Neuronal stem cell (in vitro differentiated cells): ENCODE results near the gene MKNK2.

Experiments used
- DNase-seq: peaks from one replicate; pipeline ENCODE4 v3.0.0-alpha.2; 2013; ENCODE audit warnings: low spot score
- H2AFZ ChIP-seq: one replicate; pipeline ENCODE4 v1.6.1; 2013; ENCODE audit warnings: mild to moderate bottlenecking, low read length, inconsistent platforms
- H2AK5ac ChIP-seq: 2 replicates; pipeline ENCODE4 v1.6.1; 2013; ENCODE audit warnings: low read depth, mild to moderate bottlenecking, inconsistent platforms, low read length, moderate library complexity, mixed read lengths
- H2BK120ac ChIP-seq: 2 replicates; pipeline ENCODE4 v1.6.1; 2013; ENCODE audit warnings: low read depth, mild to moderate bottlenecking, inconsistent platforms, low read length, moderate library complexity, mixed read lengths
- H2BK12ac ChIP-seq: one replicate; pipeline ENCODE4 v1.6.1; 2013; ENCODE audit warnings: low read length, inconsistent platforms
- H2BK15ac ChIP-seq: 2 replicates; pipeline ENCODE4 v1.6.1; 2013; ENCODE audit warnings: mild to moderate bottlenecking, low read length, inconsistent platforms, mixed read lengths
- H2BK5ac ChIP-seq: one replicate; pipeline ENCODE4 v1.6.1; 2013; ENCODE audit warnings: inconsistent platforms, mild to moderate bottlenecking, low read length, moderate library complexity
- H3K14ac ChIP-seq: one replicate; pipeline ENCODE4 v1.6.1; 2013; ENCODE audit warnings: low read length, inconsistent platforms
- H3K18ac ChIP-seq: 2 replicates; pipeline ENCODE4 v1.6.1; 2013; ENCODE audit warnings: low read length, inconsistent platforms
- H3K23ac ChIP-seq: 2 replicates; pipeline ENCODE4 v1.6.1; 2013; ENCODE audit warnings: low read depth, mild to moderate bottlenecking, mixed read lengths, low read length, inconsistent platforms; ENCODE audit not compliant: poor library complexity
- H3K27ac ChIP-seq: replicated peaks from 3 replicates; pipeline ENCODE4 v1.5.1; 2013; ENCODE audit warnings: low read length, inconsistent platforms
- H3K27me3 ChIP-seq, 3 experiments: 2 replicates each; pipeline ENCODE4 v1.6.1; 2013; ENCODE audit warnings: low read length in 3 of 3, mild to moderate bottlenecking in 2 of 3, inconsistent platforms in 1 of 3, low read depth in 1 of 3, mixed read lengths in 1 of 3, moderate library complexity in 1 of 3; ENCODE audit not compliant: control insufficient read depth in 3 of 3, insufficient read depth in 3 of 3
- H3K36me3 ChIP-seq, 2 donors: replicated peaks in 1 of 2; 2 replicates each; pipeline ENCODE4 v1.6.1; 2013; ENCODE audit warnings: low read length in 2 of 2; ENCODE audit not compliant: control insufficient read depth in 2 of 2, insufficient read depth in 2 of 2
- H3K4ac ChIP-seq: 2 replicates; pipeline ENCODE4 v1.6.1; 2013; ENCODE audit warnings: inconsistent platforms, mild to moderate bottlenecking, low read length, moderate library complexity
- H3K4me1 ChIP-seq, 2 donors: 1 replicate in 1 of 2; 2 replicates in 1 of 2; pipeline ENCODE4 v1.6.1; 2013; ENCODE audit warnings: low read length in 2 of 2, low read depth in 1 of 2; ENCODE audit not compliant: control insufficient read depth in 2 of 2, insufficient read depth in 1 of 2
- H3K4me2 ChIP-seq: one replicate; pipeline ENCODE4 v1.6.1; 2013; ENCODE audit warnings: mild to moderate bottlenecking, low read length, inconsistent platforms; ENCODE audit not compliant: insufficient read depth, poor library complexity, severe bottlenecking
- H3K4me3 ChIP-seq, 2 donors: 2 replicates each; pipeline ENCODE4 v1.5.1; 2013; ENCODE audit warnings: low read length in 2 of 2, mild to moderate bottlenecking in 2 of 2, inconsistent platforms in 1 of 2, moderate library complexity in 1 of 2
- H3K79me1 ChIP-seq: one replicate; pipeline ENCODE4 v1.6.1; 2013; ENCODE audit warnings: low read depth, mild to moderate bottlenecking, inconsistent platforms, low read length, moderate library complexity
- H3K9ac ChIP-seq: one replicate; pipeline ENCODE4 v1.6.1; 2013; ENCODE audit warnings: mild to moderate bottlenecking, low read depth, low read length, inconsistent platforms; ENCODE audit not compliant: poor library complexity
- H3K9me3 ChIP-seq, 2 donors: replicated peaks in 1 of 2; 2 replicates each; pipeline versions ENCODE3 to v1.6.1; 2013; ENCODE audit warnings: low read length in 2 of 2, mild to moderate bottlenecking in 2 of 2, inconsistent platforms in 1 of 2, low read depth in 1 of 2, mixed read lengths in 1 of 2, moderate library complexity in 1 of 2; ENCODE audit not compliant: control insufficient read depth in 2 of 2, insufficient read depth in 1 of 2
- H4K8ac ChIP-seq: one replicate; pipeline ENCODE4 v1.6.1; 2013; ENCODE audit warnings: low read depth, mild to moderate bottlenecking, inconsistent platforms, low read length, moderate library complexity
- H4K91ac ChIP-seq: one replicate; pipeline ENCODE4 v1.6.1; 2013; ENCODE audit warnings: low read length, low read depth, mild to moderate bottlenecking, inconsistent platforms; ENCODE audit not compliant: poor library complexity
- WGBS, 2 donors: extraction: QIAGEN DNeasy Blood & Tissue Kit; methylation state at CpG; one replicate each; pipeline ENCODE4 v1.1.7; 2013; ENCODE audit warnings: missing lambda C conversion rate in 2 of 2, mixed read lengths in 1 of 2; ENCODE audit not compliant: insufficient read length in 2 of 2, insufficient replicate concordance in 1 of 2; ENCODE audit errors: extremely low coverage in 2 of 2; 5-methylcytosine and 5-hydroxymethylcytosine counted together

MKNK2 gene

DNA sequence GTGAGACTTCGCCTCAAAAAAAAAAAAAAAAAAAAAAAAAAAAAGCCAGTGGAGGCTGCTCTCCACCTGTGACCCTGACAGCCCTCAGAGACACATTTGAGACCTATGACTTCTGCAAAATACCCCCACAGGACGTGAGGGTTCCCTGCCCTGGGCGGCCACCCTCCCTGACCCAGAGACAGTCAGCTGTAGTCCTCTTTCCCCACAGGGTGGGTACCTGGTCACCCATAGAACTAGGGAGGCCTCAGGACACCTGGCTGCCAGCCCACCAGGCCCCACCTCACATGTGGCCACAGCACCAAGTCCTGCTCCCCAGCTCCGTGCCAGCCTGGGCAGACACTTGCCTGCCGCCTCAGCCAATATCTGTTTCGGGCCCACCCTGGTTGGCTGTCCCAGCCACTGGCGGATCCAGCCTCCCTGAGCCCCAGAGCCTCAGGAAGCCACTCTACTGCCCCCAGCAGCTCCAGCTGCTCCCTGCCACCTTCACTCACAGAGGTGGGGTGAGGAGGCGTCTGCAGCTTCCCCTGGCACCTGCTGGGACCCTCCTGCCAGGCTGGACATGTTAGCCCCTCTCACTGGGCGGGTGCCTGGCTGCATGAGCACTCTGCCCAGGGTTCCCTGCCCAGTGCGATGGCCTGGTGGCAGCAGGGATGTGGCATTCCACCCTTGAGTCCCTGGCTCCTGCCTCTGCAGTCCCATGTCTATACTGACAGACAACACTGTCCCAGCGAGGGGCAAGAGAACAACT, 6.9 kb downstream of the MKNK2 start:
- no CpG with 5 or more reads among the region's 11 CpGs for WGBS, 2 donors
- Histone ChIP-seq H2BK5ac (no peak overlapping the region), H3K9ac (no peak overlapping the region), H3K79me1 (peaks cover 60% of the 10 kb centered on the region), H3K23ac (peak overlapping the region; percentile 47), H3K4me3 (no peak overlapping the region), H2AFZ (no peak overlapping the region), H2BK15ac (no peak overlapping the region), H4K91ac (no peak overlapping the region), H3K4ac (no peak overlapping the region), H3K4me2 (no peak overlapping the region), H3K4me1 (peaks cover 5 to 29% of the 10 kb centered on the region in 2 donors), H3K27me3 (no peaks in the 10 kb centered on the region), H2BK12ac (no peak overlapping the region), H3K14ac (no peak overlapping the region), H3K36me3 (peaks cover 50 to 91% of the 10 kb centered on the region in 2 donors), H2BK120ac (no peak overlapping the region), H3K18ac (no peak overlapping the region), H3K27ac (no peak overlapping the region), H3K9me3 (no peaks in the 10 kb centered on the region), H2AK5ac (no peak overlapping the region), H4K8ac (no peak overlapping the region)
- DNase-seq: no peak

- H2BK120ac ChIP-seq: peak overlapping the region; percentile 36
- no peak overlapping the region for H3K4me2 ChIP-seq
- H3K18ac ChIP-seq: peak overlapping the region; percentile 74
- peak overlapping the region; percentile 81 for H3K27ac ChIP-seq
- no peak overlapping the region for H4K8ac ChIP-seq
- H3K14ac ChIP-seq: no peak overlapping the region
- H3K79me1 ChIP-seq: peaks cover 57% of the 10 kb centered on the region
- H2AK5ac ChIP-seq: peak overlapping the region; percentile 100
- no peak overlapping the region for H3K4me3 ChIP-seq
- peak overlapping the region; percentile 89 for H3K4ac ChIP-seq
- WGBS, 2 donors: no CpG with 5 or more reads among the region's 9 CpGs
- H3K36me3 ChIP-seq: peaks cover 52 to 91% of the 10 kb centered on the region in 2 donors
- H3K23ac ChIP-seq: peak overlapping the region; percentile 52
- H2BK15ac ChIP-seq: peak overlapping the region; percentile 43
- H4K91ac ChIP-seq: no peak overlapping the region
- H2BK5ac ChIP-seq: peak overlapping the region; percentile 70
- H3K9me3 ChIP-seq: no peaks in the 10 kb centered on the region
- H3K27me3 ChIP-seq: no peaks in the 10 kb centered on the region
- H3K4me1 ChIP-seq: peaks cover 0 to 24% of the 10 kb centered on the region in 2 donors
- H2AFZ ChIP-seq: no peak overlapping the region
- H3K9ac ChIP-seq: peak overlapping the region; percentile 44
- H2BK12ac ChIP-seq: peak overlapping the region; percentile 93
- DNase-seq: no peak
Observed at GRCh38 chr19:2043251-2043641, 7.8 kb downstream of the MKNK2 start.

DNA sequence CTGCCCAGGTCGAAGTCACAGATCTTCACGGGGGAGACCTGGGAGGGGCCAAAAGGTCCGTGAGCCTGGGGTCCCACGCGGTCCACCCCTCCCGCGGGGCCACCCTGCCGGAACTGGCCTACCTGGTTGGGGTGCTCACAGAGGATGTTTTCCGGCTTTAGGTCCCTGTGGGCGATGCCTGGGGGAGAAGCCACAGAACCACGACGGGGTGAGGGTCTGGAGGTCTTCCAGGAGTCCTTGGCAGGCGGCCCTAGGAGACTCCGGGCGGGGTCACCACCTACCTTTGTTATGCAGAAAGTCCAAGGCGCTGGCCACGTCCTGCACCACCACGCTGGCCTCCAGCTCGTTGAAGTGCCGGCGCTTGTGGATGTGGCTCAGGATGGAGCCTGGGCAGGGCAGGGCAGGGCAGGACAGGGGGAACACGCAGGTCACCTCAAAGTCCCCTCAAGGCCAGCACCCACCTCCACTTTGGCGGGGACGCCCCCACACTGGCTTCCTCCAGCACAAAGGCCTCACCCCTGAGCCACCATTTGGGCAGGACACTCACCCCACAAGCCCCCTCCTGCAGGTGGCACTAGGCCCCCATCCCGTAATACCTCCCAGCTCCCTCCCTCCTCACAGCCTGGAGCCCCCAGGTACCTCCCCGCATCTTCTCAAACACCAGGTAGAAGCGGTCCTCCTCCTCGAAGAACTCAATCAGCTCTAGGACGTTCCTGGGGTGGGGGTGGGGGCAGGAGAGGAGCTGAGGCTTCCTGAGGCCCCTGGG, 8.4 kb downstream of the MKNK2 start:
- Histone ChIP-seq H3K27me3 (no peaks in the 10 kb centered on the region), H2AK5ac (peak overlapping the region; percentile 100), H3K27ac (peak overlapping the region; percentile 81), H2BK120ac (peak overlapping the region; percentile 36), H3K18ac (peak overlapping the region; percentile 80), H3K9me3 (no peaks in the 10 kb centered on the region), H4K8ac (peak overlapping the region; percentile 17), H3K79me1 (peaks cover 51% of the 10 kb centered on the region), H3K4me2 (peak overlapping the region; percentile 56), H2AFZ (no peak overlapping the region), H2BK5ac (peak overlapping the region; percentile 70), H3K4me1 (peaks cover 0 to 23% of the 10 kb centered on the region in 2 donors), H3K9ac (no peak overlapping the region), H2BK12ac (peak overlapping the region; percentile 93), H3K36me3 (peaks cover 52 to 93% of the 10 kb centered on the region in 2 donors), H3K4ac (peak overlapping the region; percentile 5), H3K14ac (peak overlapping the region; percentile 90), H3K4me3 (peak overlapping the region in 1 of 2 donors; percentile 4), H4K91ac (no peak overlapping the region), H2BK15ac (peak overlapping the region; percentile 43), H3K23ac (peak overlapping the region; percentile 52)
- no CpG with 5 or more reads among the region's 29 CpGs for WGBS, 2 donors
- no peak for DNase-seq
